Stimulated activated CD4-positive, alpha-beta T cell treated with anti-CD3 and anti-CD28 coated beads, Interleukin-4, amount 100 ng/mL, for 4 hours (primary cell): ENCODE measurements around the gene PPP1CC.
"Not testable (repeated sequence)": the region's sequence is repeated elsewhere in the genome, so short reads cannot be mapped to it uniquely, and the experiment has no call there.

Experiments used
- DNase-seq, 2 experiments: peaks; one replicate each; pipeline ENCODE4 v3.0.0-alpha.2; 2020

The PPP1CC gene

DNA sequence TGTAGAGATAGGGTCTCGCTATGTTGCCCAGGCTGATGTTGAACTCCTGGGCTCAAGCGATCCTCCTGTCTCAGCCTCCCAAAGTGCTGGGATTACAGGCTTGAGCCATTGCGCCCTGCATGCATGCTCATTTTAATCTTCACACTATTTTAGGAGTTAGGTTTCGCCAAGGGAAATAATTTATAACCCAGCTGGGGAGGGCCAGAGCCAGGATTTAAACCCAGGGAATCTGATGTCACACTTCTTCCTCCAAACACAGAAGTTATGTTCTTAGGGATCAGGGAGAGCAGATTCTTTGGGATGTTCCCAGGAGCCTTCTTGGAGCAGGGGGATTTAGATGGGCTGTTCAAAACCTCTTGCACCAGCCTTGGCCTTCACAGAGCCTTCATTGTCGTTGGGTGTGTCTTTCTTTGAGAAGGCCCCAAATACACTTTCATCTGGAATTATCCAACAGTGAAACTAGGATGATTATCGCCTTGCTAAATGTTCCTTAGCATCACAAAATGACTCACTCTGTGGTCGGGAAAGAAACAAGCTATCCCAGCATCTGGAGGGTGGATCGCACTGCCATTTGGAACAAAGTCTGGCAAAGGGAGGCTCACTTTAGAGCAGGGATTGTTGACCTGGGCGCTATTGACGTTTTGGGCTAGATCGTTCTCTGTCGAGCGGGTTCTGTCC lies 8.2 kb upstream of the PPP1CC start:
- DNase-seq: no peak

GRCh38 chr12:110746550-110746949 lies 3.9 kb upstream of the PPP1CC start:
- no peak for DNase-seq

DNA sequence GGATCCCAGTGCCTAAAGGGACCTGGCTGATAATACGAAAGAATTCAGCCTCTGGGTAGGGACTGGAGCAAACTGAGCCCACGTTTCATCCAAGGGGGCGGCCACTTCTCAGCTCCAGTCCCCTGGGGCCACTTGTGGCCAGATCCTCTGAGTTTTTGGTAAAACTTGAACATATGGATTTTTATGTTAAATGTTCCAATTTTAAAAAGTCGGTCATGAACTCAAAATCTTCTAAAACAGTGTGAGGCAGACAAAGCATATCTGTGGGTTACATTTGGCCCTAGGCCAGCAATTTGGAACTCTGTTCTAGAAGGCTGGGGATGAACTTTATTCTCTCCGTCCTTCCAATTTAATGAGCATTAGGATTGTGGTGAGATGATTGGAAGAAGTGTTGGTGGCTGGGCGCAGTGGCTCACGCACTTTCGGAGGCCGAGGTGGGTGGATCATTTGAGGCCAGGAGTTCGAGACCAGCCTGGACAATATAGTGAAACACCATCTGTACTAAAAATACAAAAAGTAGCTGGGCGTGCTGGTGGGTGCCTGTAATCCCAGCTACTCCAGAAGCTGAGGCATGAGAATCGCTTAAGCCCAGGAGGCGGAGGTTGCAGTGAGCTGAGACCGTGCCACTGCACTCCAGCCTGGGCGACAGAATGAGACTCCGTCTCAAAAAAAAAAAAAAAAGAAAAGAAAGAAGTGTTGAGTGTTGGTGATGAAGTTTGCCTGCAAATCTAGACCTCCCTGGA lies 3.0 kb upstream of the PPP1CC start:
- no peak for DNase-seq

- no peak for DNase-seq
These were observed 2.0 kb upstream of the PPP1CC start for GRCh38 chr12:110744601-110745264.

DNA sequence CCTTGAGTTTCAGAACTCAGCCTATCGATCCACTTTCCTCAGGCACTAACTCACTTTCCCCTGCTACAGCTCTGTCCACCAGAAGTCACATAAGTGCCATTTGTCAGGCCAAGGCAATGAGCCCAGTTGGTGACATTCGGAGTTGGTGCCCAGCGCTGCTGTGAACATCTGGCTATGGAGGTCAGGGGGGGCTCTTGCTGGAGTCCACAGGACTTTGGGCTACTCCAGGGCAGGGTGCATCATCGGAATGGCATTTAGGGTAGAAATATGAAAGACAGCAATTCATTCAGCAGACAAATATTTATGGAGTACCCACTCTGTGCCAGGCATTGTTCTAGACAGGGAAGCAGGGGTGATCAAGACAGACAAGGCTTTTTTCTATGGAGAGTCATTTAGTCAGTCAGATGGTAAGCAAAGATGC lies 1.5 kb upstream of the PPP1CC start:
- DNase-seq: no peak

- DNase-seq: no peak
These were observed 941 bp upstream of the PPP1CC start for GRCh38 chr12:110743571-110744093.

DNA sequence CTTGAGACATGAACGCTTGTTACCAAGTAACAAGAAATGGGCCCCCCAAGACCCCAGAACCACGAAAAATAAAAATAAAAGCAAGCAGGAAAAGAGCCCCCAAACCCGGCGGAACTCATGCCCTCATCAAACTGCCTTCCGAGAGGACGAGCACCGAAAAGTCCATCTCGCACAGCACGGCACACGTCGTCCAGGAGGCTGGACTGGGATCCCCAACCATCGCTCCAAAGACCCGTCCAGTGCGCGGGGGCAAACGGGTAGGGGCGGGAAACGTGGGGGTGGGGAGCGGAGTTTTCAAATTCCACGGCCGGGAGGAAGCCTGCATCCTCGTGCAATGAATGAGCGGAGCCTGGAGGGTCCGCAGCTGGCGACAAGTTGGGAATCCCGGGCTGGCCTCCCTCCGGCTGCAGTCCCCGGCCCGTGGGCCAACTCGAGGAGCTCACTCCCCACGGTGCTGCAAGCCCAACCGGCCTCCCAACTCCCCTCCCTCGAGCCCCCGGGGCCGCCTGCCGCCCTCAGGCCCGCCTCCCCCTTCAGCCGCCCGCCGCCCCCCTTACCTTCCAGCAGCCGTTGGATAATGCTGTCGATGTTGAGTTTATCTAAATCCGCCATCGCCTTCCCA lies 484 bp downstream of the PPP1CC start:
- DNase-seq: no peak

GRCh38 chr12:110741341-110742095 lies 1.2 kb downstream of the PPP1CC start:
- DNase-seq: peak in 1 of 2 experiments; percentile 25

- DNase-seq: no peak
These were observed 2.8 kb downstream of the PPP1CC start for GRCh38 chr12:110739894-110740293.

- DNase-seq: no peak
These were observed 3.2 kb downstream of the PPP1CC start for GRCh38 chr12:110739488-110739887.

DNA sequence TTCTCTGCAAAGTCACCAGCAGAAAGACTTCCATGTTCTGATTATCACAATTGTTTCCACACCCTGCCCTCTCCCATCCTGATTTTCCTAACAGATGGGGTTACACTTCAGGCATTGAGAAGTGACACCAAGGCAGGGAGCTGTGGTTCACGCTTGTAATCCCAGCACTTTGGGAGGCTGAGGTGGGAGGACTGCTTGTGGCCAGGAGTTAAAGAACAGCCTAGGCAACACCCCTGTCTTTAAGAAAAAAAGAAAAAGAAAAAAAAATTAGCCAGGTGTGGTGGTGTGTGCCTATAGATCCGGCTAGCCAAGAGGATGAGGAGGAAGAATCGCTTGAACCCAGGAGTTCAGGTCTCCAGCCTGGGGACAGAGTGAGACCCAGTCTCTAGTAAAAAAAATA lies 5.2 kb downstream of the PPP1CC start:
- DNase-seq: no peak

DNA sequence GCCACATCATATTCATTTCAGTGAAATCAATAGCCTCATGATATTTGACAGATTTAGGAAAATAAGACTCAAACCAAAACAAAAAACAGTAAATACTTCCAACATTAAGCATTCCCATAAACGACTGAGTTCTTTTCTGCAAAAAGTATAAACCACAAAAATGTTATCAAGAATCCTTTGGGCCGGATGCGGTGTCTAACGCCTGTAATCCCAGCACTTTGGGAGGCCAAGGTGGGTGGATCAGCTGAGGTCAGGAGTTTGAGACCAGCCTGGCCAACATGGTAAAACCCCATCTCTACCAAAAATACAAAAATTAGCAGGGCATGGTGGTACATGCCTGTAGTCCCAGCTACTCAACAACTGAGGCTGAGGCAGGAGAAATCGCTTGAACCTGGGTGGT lies 5.7 kb downstream of the PPP1CC start:
- DNase-seq: not testable (repeated sequence)

DNA sequence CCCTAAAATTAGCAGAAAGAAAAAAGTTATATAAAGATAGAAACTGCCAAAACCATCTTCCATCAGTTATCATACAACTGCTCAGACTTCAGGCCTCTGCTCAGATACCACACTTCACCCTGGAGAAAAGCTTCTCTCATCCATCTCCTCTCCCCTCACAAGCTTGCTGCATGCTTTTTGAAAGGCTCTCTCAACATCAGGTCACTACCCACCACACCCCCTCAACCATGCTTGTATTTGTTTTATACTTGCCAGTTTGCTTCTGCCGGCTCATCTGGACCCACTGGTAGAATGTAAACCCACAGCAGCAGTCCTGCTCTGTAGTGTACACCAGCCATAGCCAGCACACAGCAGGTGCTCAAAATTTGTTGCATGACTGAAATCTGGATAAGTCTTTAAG lies 8.8 kb downstream of the PPP1CC start:
- no peak for DNase-seq

- DNase-seq: no peak
These were observed 9.5 kb downstream of the PPP1CC start for GRCh38 chr12:110733089-110733715.

DNA sequence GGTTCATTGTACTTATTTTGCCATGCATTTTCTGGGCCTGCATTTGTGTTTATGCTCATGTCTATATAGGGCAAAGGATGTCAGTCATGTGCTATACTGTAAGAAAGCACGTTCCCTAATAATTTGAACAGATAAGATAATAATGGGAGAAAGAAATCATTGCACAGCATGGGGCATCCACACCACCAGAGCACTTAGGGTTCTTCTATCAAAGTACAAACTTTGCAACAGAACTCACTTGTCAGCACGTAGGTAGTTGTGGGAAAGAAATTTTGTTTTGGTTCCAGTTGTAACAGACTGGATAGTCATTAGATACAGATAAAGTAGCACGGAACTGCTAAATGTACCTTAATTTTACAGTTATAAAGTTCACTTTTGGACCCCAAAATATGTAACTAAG lies 10.1 kb downstream of the PPP1CC start:
- no peak for DNase-seq

DNA sequence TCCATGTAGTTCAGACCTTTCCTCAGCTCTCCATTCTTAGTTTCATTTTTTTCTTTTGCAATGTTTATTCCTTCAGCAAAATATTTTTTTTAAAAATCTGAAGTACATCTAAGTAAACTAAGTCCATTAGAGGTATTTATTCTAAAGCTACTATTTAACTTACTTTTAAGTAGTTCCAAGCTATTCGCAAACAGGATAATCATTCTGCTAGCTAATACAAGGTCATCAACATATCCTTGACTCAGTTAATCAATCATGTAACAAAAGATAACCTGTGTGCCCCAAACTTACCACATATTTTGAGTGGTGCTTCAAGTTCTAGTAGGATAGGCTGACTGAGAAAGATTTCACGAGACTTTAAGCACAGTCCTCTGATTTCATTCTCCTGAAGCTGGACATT lies 11.2 kb downstream of the PPP1CC start:
- DNase-seq: no peak

- no peak for DNase-seq
These were observed 14.1 kb downstream of the PPP1CC start for GRCh38 chr12:110728628-110729027.

- DNase-seq: no peak
These were observed 15.9 kb downstream of the PPP1CC start for GRCh38 chr12:110726708-110727369.

DNA sequence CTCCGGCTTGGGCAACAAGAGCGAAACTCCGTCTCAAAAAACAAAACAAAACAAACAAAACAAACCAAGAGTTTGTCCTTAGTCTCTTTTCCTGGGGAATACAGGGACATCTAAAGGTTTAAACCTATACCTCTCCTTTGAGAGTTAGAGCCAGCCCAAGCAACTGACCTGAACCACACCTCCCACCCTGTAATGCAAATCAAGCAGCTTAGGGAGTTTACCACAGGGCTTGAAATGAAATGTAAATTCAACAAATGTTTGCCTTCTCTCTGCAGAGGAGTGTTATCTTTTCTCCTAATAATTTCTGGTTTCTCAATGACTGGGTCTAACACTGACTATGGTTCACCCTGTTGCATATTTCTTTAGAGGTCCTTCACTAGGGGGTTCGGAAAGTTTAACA lies 16.7 kb downstream of the PPP1CC start:
- no peak for DNase-seq

DNA sequence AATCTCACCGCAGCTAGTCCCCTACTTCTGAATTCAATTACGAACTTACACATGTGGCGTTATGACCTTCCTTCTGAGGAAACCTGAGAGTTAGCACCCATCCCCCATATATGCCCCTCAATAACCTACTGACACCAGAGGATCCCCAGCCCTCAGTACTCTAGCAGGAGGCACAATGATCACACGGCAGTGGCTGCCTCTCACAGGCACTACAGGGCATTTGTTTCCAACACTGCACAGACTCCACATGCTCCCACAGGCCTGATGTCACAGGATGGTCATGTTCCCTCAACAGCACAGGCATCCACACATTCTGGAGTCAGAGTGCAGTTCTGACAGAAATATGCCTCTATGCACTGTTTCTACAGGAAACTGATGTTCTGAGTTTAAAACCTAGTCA lies 17.4 kb downstream of the PPP1CC start:
- no peak for DNase-seq

DNA sequence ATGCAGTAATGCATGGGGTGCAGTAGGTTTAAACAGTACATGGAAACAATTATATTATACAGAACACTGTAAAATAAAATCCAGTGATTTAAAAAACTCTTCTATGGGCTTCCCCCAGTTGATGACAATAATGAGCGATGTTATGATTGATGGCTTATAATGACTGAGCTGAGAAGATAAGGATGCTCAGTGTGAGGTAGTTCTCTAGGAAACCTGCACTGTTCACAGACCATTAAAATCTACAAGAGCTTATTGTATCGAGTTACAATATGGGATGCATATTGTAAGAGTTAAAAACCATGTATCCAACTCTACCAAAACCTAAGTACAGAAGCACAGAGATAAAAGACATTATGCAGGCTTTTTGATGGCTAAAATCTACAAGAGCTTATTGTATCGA lies 19.8 kb downstream of the PPP1CC start:
- not testable (repeated sequence) for DNase-seq

- no peak for DNase-seq
These were observed 21.1 kb downstream of the PPP1CC start for GRCh38 chr12:110721570-110721969.
